Brain microvascular endothelial cell (primary cell): ENCODE data around the gene FAM229A.

Source experiments
- DNase-seq: peaks from one replicate; pipeline ENCODE4 v3.0.0-alpha.2; 2020
- H3K27ac ChIP-seq: fragments of 250-450 bp; sonication (Bioruptor Pico); 2 replicates; pipeline ENCODE4 v1.5.1; 2020; ENCODE audit warnings: mild to moderate bottlenecking, moderate library complexity
- H3K27me3 ChIP-seq: fragments of 250-450 bp; sonication (Bioruptor Pico); replicated peaks from 2 replicates; pipeline ENCODE4 v1.5.1; 2020; ENCODE audit warnings: mild to moderate bottlenecking
- H3K36me3 ChIP-seq: fragments of 250-450 bp; sonication (Bioruptor Pico); replicated peaks from 2 replicates; pipeline ENCODE4 v1.5.1; 2020; ENCODE audit warnings: mild to moderate bottlenecking
- H3K4me3 ChIP-seq: 2 replicates; pipeline ENCODE4 v1.5.1; 2011; ENCODE audit warnings: low read depth, mild to moderate bottlenecking, control low read depth, low read length, moderate library complexity
- in situ Hi-C: cut with HindIII; loops from 2 replicates; pipeline ENCODE4 v1.10.0; 2017; ENCODE audit warnings: low sequenced_read_pairs, low pct_ligation_motif_present
- TF ChIP-seq, protein P1 (sequence below): IDR thresholded peaks from 2 replicates; pipeline ENCODE4 v1.5.1; 2011; ENCODE audit warnings: low read depth, mild to moderate bottlenecking, moderate library complexity, low read length, control low read depth, inconsistent platforms; ENCODE audit errors: missing control alignments

The FAM229A gene

DNA sequence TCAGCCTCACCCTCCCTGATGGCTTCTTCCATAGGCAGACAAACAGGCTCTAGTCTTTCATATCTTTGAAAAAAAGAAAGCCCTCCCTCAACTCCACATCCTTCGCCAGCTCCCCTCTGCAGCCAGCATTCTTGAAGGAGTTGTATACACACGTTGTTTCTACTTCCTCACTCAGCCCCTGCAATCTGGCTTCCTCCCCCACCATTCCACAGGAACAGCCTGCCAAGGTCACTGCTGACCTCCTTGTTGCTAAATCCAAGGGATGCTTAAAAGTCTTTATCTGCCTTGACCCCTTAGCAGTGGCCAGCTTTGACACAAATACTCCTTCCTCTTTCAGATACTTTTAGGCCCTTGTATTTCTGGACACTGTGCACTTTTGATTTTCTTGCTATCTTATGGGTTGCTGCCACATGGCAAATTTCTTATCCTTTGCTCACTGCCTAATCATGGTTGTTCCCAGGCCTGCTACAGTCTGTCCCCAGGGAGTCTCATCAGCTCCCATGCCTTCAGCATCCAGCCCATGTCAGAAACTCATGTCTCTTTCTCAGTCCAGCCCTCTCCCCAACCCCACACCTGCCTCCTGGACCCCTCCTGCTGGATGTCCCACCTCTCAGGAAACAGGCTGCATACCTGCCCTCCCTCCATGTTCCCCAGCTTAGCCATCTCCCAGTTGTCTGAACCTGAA, 8.3 kb downstream of the FAM229A start:
- TF ChIP-seq, protein P1, sequence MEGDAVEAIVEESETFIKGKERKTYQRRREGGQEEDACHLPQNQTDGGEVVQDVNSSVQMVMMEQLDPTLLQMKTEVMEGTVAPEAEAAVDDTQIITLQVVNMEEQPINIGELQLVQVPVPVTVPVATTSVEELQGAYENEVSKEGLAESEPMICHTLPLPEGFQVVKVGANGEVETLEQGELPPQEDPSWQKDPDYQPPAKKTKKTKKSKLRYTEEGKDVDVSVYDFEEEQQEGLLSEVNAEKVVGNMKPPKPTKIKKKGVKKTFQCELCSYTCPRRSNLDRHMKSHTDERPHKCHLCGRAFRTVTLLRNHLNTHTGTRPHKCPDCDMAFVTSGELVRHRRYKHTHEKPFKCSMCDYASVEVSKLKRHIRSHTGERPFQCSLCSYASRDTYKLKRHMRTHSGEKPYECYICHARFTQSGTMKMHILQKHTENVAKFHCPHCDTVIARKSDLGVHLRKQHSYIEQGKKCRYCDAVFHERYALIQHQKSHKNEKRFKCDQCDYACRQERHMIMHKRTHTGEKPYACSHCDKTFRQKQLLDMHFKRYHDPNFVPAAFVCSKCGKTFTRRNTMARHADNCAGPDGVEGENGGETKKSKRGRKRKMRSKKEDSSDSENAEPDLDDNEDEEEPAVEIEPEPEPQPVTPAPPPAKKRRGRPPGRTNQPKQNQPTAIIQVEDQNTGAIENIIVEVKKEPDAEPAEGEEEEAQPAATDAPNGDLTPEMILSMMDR, result no peak
- in situ Hi-C loops, result no loop called here
- no peaks in the 10 kb centered on the region for H3K27me3 ChIP-seq
- H3K27ac ChIP-seq, result peak overlapping the region; percentile 22
- peak; percentile 53 for DNase-seq
- H3K36me3 ChIP-seq, result no peaks in the 10 kb centered on the region
- no peak overlapping the region for H3K4me3 ChIP-seq

DNA sequence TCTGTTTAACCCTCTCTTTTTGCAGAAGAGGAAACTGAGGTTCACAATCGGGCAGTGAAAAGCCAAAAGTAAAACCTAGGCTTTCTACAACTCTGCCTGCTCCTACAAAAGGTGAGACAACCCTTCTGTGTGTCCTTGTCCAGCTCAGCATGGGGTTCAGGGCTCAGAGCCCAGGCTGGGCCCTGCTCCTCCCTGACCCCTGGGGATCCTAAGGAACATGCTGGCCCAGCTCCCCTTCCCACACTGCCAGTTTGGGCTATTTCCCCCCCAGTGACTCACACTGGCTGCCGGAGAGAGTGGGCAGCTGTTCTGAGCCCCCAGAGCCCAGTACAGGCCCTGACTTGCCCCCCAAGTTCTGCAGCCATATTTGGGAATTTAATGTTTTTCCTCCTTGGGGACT, 8.9 kb downstream of the FAM229A start:
- in situ Hi-C loops, result no loop called here
- Histone ChIP-seq H3K4me3 (no peak overlapping the region), H3K36me3 (no peaks in the 10 kb centered on the region), H3K27me3 (no peaks in the 10 kb centered on the region), H3K27ac (peak overlapping the region; percentile 22)
- DNase-seq, result no peak
- TF ChIP-seq, protein P1, result no peak

DNA sequence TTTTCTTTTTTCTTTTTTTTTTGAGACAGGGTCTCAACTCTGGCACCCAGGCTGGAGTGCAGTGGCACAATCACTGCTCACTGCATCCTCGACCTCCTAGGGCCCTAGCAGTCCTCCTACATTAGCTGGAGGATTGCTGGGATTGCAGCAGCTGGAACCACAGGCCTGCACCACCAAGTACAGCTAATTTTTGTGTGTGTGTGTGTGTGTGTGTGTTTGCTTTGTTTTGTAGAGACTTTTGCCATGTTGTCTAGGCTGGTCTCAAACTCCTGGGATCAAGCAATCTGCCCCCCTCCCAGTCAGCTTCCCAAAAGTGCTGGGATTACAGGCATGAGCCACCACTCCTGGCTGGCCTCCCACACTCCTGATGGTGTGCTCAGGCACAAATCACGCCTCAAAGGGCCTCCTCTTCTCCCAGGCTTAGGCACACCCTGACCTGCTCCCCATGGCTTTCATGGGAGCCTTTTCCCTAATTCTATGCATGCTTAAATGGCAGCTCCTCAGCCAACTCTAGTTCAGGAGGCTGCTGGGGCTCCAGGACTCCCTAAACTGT, 9.4 kb downstream of the FAM229A start:
- Histone ChIP-seq H3K27ac (no peak overlapping the region), H3K36me3 (no peaks in the 10 kb centered on the region), H3K27me3 (no peaks in the 10 kb centered on the region), H3K4me3 (no peak overlapping the region)
- in situ Hi-C loops, result no loop called here
- TF ChIP-seq, protein P1, result no peak
- DNase-seq, result no peak

DNA sequence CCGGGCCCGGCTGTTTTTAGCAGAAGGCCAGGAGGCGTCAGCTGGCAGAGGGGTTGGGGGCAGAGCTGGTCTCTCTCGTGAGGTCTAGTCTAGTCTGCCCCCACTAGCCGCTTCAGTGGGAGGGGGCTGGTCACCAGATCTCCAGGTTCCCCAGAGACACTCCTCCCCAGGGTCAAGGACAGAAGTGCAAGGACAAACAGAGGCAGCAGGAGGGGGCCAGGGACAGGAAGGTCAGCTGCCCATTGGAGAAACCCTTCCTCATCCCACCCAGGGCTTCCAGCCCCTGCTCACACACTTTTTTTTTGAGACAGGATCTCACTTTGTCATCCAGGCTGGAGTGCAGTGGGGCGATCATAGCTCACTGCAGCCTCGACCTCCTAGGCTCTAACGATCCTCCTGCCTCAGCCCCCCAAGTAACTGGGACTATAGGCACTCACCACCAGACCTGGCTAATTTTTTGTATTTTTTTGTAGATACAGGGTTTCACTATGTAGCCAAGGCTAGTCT, 10.0 kb downstream of the FAM229A start:
- H3K4me3 ChIP-seq, result peak overlapping the region; percentile 66
- TF ChIP-seq, protein P1, result no peak
- in situ Hi-C loops, result no loop called here
- no peaks in the 10 kb centered on the region for H3K36me3 ChIP-seq
- no peaks in the 10 kb centered on the region for H3K27me3 ChIP-seq
- no peak for DNase-seq
- H3K27ac ChIP-seq, result no peak overlapping the region

DNA sequence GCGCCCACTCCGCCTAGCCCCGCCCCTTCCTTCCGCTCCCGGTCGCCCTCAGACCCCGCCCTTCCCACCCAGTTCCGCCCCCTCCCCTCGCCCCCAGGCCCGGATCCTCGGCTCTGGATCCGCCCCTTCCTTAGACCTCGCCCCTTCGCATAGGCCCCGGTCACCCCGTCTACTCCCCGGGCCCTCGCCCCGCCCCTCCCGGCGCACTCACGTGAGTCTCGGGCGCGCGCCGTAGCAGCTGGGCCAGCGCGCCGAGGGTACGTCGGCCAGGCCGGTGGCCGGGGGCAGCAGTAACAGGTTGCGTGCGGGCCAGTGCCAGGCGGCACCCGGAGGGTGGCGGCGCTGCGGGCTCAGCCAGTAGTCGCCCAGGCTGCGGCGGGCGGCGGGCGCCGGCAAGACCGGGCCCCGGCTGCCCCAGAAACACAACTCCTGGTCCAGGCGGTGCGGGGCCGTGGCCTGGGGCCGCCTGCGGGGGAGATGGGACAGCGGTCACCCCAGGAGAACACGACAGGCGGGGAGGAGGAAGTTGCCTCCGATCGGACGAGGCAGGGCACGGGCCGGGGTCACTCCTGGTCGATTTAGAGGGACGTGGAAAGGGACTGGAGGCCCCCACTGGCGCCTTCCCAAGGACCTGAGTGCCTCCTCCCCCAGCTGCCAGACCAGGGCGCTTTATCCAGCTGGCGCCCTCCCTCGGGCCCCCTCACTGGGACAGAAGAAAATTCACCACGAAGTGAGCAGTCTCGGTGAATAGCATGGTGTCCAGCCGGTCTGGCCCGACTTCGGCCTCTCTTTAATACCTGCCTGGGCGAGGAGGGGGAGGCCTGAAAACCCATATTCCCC, 10.7 kb downstream of the FAM229A start:
- Histone ChIP-seq H3K4me3 (peak overlapping the region; percentile 66), H3K36me3 (no peaks in the 10 kb centered on the region), H3K27me3 (no peaks in the 10 kb centered on the region), H3K27ac (peak overlapping the region; percentile 69)
- peak; percentile 75 for DNase-seq
- in situ Hi-C loops, result no loop called here
- TF ChIP-seq, protein P1, result peak; percentile 29
